Epithelial cell of prostate (primary cell): ENCODE measurements around the gene TNKS1BP1.
"Not testable (repeated sequence)": the region's sequence is repeated elsewhere in the genome, so short reads cannot be mapped to it uniquely, and the experiment has no call there.

ENCODE experiments used
- DNase-seq: peaks from one replicate; pipeline ENCODE4 v3.0.0-alpha.2; 2011; ENCODE audit warnings: low read depth, low spot score
- H3K27ac ChIP-seq: fragments of 450-650 bp; 2 replicates; pipeline ENCODE4 v1.5.1; 2017; ENCODE audit warnings: mild to moderate bottlenecking

The TNKS1BP1 gene

DNA sequence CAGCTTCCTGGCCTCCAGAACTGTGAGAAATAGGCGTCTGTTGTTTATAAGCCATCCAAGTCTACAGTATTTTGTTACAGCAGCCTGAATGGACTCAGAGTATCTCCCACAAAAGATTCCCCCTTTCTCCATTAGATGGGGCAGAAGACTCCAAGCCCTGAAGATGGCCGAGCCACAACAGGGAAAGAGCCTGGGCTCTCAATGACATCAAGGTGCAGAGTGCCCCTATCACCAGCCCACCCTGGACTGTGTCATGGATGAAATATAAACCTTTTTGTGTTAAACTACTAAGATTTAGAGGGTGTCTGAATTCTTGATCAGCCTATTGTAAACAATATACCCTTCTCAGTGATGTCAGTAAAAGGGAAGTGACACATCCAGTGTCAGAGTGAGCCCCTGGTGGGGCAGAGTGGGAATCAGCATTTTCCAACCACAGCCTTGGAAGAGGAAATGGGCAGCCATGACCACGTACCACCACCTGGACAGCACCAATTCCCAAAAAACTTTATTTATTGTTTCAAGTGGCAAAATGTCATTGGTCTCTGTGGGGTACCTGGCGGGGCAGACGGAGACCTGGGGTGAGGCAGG lies 25.5 kb downstream of the TNKS1BP1 start:
- no peak for DNase-seq
- peak overlapping the region; percentile 97 for H3K27ac ChIP-seq

DNA sequence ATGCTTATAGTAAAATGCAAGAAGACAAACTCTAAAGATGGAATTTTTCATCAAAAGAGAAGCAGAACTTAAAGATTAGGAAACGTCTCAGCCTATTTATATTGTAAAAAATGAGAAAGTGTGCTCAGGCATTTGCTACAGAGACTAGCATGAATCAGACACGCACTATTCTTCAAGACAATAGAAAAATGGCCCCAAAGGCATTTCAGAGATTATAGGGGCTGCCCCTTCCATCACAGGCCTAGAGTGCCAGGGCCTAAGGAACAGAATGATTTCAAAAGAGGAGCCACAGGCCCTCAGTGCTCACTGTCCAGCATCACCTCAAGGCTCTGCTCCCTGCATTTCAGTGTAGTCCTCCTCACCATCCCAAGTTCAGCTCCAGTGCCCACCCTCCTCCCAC lies 27.5 kb downstream of the TNKS1BP1 start:
- no peak for DNase-seq
- peak overlapping the region; percentile 97 for H3K27ac ChIP-seq

GRCh38 chr11:57296205-57296604 lies 28.5 kb downstream of the TNKS1BP1 start:
- peak overlapping the region; percentile 97 for H3K27ac ChIP-seq
- DNase-seq, result not testable (repeated sequence)

DNA sequence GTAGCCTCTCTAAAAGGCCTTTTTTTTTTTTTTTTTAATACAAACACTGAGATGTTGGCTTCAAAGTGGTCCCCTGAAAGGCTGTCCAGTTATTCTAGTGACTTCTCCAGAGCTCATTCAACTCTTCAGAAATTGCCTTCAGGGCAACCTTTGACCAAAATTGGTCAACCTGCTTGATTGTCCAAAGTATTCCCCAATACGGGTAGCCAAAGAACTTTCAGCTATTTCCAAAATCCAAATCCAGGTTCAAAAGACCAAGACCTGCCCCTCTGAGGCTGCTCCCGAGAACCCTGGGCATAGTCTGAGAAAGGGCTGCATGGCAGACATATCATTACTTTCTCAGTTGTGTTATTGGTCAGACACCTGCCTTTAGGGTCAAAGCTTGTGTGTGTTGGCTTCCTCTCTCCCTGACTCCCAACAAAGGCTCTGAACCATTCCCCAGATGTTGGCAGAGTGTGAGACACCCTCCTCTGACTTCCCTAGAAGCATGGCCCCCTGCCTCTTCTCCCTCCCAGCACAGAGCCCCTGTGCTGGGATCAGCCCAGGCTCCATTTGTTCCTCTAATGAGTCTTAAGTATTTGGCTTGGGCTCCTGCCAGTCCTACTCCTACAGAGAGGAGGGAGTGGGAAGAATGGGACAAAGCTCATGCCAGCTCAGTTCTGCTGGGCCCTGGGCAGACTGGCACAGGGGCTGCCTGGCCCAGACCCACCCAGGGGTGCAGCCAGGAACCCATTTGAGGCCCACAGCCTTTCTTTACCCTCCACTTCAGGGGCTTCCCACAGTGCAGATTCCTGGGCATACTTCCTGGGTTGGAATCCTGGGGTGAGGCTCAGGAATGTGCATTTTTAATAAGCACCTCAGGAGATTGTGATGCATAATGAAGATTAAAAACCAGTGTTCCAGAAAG lies 30.3 kb downstream of the TNKS1BP1 start:
- peak overlapping the region; percentile 97 for H3K27ac ChIP-seq
- no peak for DNase-seq

- peak overlapping the region; percentile 72 for H3K27ac ChIP-seq
These were observed 34.5 kb downstream of the TNKS1BP1 start for GRCh38 chr11:57290288-57290687.

DNA sequence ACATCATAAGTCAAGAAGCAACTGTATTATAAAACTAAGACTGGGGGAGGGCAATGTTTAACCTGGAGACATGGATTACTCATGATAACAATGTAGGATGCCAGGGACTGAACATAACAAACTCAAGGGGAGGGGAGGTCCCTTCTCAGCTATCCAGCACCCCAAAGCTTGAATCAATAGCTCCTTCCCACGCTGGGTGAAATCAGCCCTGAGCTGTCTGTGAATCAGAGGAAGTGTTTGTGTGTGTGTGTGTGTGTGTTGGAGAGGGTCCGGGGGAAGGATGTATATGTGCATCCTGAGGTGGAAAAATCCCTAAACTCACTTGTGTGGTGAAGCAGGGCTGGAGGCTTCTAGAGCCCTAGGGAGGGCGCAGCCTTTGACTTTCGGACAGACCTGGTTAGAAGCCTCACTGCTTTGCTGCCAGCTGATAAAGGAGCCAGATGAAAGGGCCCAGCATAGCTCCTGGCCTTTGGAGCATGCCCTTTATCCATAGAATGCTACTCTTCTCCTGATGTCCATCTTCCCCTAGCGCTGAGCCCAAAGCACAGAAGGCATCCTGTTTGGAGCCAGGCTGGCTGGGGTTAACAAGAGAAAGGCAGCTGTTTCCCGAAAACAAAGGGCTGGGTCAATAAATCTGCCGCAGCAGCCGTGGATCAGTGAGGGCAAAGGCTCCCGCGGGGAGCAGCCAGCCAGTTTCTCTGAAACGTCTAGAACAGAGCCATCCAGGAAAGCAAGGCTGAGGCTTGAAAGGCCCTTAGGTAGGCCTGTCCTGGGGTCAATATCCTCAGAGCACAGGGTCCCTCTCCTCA lies 35.8 kb downstream of the TNKS1BP1 start:
- peak overlapping the region; percentile 72 for H3K27ac ChIP-seq
- DNase-seq, result peak; percentile 92

More at GRCh38 chr11:57290288-57290687, 34.5 kb downstream of the TNKS1BP1 start:
- no peak for DNase-seq

GRCh38 chr11:57287884-57288283 lies 36.9 kb downstream of the TNKS1BP1 start:
- H3K27ac ChIP-seq, result peak overlapping the region; percentile 72
- DNase-seq, result no peak

GRCh38 chr11:57283231-57283990 lies 41.3 kb downstream of the TNKS1BP1 start:
- DNase-seq, result no peak

GRCh38 chr11:57281546-57281945 lies 43.2 kb downstream of the TNKS1BP1 start:
- not testable (repeated sequence) for DNase-seq, H3K27ac ChIP-seq

More at GRCh38 chr11:57283231-57283990, 41.3 kb downstream of the TNKS1BP1 start:
- H3K27ac ChIP-seq, result no peak overlapping the region

- no peak for DNase-seq
- H3K27ac ChIP-seq, result peak overlapping the region; percentile 96
These were observed 45.6 kb downstream of the TNKS1BP1 start for GRCh38 chr11:57279116-57279515.

DNA sequence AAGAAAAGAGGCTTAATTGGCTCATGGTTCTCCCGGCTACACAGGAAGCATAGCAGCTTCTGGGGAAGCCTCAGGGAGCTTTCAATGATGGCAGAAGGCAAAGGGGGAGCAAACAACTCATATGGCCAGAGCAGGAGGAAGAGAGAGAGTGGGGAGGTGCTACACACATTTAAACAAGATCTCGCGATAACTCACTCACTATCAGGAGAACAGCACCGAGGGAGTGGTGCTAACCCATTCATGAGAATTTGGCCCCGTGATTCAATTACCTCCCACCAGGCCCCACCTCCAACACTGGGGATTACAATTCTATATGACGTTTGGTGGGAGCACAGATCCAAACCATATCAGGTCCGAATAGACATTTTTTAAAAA lies 46.0 kb downstream of the TNKS1BP1 start:
- DNase-seq, result no peak
- peak overlapping the region; percentile 96 for H3K27ac ChIP-seq

DNA sequence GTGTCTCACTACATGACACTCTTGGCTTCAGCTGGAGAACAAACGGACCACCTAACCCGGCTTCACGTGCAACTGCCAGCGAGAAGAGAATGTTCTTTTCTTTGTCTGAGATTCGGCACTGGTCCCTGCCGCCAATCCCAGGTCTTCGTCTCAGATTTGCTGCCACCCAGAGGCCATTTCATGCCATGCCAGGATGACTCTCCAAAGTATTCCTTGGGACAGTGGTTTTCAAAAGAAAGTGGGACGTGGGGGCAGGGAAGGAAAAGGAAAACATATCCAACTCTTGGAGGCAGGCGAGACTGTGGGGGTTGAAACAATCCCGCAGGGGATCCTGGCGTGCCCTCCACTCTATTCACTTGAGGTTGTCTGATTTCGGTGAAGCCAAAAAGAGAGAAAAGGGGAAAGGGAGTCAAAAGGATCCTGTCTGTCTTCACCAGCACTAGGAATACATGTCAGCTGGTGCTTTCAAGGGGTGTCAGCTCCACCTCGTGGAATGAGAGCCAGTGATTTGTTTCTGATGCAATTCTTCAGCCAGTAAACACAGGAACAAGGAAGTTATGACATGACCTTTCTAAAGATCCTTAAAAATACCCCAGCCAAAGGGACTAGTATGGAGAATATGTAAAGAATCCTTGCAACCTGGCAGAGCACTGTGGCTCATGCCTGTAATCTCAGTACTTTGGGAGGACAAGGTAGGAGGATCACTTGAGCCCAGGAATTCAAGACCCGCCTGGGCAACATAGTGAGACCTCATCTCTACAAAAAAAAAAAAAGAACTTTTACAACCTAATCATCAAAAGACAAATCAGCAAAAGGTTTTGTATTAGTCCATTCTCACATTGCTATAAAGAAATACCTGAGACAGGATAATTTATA lies 46.7 kb downstream of the TNKS1BP1 start:
- DNase-seq, result peak; percentile 73
- H3K27ac ChIP-seq, result peak overlapping the region; percentile 96

GRCh38 chr11:57276971-57277675 lies 47.6 kb downstream of the TNKS1BP1 start:
- peak overlapping the region; percentile 96 for H3K27ac ChIP-seq
- DNase-seq, result no peak

DNA sequence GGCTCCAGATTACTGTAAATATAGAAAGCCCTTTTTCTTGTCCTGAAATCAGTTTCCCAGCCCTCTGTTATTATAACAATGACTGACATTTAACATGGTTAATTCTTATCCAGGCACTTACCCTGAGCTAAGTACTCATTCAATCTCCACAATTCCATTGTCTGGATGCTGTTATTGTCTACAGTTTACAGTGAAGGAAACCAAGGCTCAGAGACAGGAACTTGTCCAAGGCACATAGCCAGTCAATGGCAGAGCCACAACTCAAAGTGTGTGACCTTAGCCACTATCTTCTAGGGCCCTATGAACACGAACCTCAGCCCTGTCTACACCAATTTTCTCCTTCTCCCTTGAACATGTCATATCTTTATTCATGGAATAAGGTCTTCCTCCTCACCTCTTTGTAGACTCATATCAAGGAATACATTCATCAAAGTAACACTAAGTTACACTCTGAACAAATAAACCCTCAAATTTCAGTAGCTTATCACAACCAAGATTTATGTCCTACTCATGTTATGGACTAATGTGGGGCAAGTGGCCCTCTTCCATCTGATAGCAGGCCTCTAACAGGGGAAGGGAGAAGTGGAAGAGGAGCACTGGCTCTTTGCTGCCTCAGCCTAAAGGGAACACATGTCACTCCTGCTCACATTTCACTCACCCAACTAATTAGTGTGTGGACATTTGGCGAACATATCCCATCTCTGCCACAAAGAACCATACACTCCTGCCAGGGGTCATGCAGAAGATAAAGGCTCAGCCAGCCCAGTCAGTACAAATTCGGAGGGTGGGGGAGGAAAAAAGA lies 48.4 kb downstream of the TNKS1BP1 start:
- no peak for DNase-seq
- peak overlapping the region; percentile 96 for H3K27ac ChIP-seq

- H3K27ac ChIP-seq, result no peak overlapping the region
- DNase-seq, result no peak
These were observed 49.2 kb downstream of the TNKS1BP1 start for GRCh38 chr11:57275582-57275981.

DNA sequence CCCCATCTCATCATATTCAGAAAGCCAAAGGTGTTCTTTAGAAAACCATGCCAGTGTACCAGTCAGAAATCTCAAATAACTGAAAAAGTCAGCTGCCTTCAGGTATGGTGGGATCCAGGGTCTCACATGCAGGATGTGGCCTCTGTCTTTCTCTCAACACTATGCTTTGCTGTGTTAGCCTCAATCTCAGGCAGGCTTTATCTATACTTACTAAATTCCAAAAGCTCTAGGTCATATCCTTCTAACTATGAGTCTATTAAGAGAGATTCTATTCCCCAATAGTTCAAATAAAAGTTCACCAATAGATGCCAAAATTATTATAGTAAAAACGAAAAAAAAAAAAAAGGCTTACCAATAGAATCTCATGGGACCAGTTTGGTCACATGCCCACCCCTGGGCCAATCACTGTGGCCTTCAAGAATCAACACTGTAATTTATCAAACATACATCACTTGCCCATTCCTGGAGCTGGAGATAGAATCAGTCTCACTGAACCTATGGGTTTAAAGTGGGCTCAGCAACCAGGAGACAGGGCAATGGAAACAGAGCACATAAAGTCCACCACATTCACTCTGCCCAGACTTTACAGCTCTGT lies 49.8 kb downstream of the TNKS1BP1 start:
- DNase-seq, result no peak
- H3K27ac ChIP-seq, result peak overlapping the region; percentile 56

DNA sequence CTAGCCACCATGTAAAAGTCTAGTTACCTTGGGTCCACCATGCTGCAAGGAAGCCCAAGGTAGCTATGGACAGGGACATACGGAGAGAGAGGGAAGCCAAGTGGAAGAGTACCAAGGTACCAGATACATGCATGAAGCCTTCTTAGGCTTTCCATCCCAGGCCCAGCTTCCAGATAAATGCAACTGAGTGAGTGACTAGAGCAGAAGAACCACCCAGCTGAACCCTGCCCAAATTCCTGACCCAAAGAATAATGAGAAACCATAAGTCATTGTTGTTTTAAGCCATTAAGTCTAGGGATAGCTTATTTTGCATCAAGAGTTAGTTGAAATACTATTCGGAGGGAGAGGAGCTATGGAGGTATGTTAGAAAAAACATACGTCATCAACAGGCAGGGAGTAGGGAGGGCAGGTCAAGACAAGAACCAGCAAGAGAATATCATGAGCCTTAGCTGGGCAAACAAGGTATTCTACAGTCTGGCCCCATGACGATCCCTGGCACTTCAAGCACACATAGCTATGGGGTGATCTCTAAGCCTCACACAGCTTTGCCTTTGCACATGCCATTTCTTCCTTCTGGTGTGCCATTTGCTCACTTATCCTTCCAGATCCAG lies 51.2 kb downstream of the TNKS1BP1 start:
- peak; percentile 78 for DNase-seq
- H3K27ac ChIP-seq, result peak overlapping the region; percentile 56
